T-cell (primary cell): ENCODE data around the gene PRPF6. TPM values are rescaled to one million over a fixed set of nuclear protein-coding genes. Genes with fewer than 3 reads are reported as not detected.
"Not testable (repeated sequence)": the region's sequence is repeated elsewhere in the genome, so short reads cannot be mapped to it uniquely, and the experiment has no call there.

Experiments
- ATAC-seq, 4 experiments: fragments of 200-7000 bp in 3 of 4; fragments of 150-1000 bp in 1 of 4; cut with Tn5 transposase; replicated peaks in 1 of 4; 1 replicate in 3 of 4; 2 replicates in 1 of 4; pipeline ENCODE4 v1.10.0; 2021; ENCODE audit warnings: moderate library complexity in 3 of 4, mild to moderate bottlenecking in 2 of 4, moderate number of reproducible peaks in 1 of 4
- CTCF ChIA-PET, 2 donors: fragments of 300-600 bp; sonication (Branson Sonifier 250); formaldehyde crosslinking; loops; one replicate each; lab custom pipeline; 2022; ENCODE audit warnings: antibody characterized with exemption in 2 of 2; lab: Charles Lee
- POLR2A ChIA-PET, 2 donors: fragments of 300-600 bp; sonication (Branson Sonifier 250); formaldehyde crosslinking; loops; one replicate each; lab custom pipeline; 2022; ENCODE audit warnings: antibody characterized with exemption in 2 of 2; lab: Charles Lee
- DNase-seq, 35 experiments: peaks; one replicate each; pipeline versions ENCODE4 v3.0.0 to v3.0.0-alpha.2; 2013 to 2023
- H3K27ac ChIP-seq: one replicate; pipeline ENCODE4 v1.5.1; 2013; ENCODE audit warnings: low read length
- H3K27me3 ChIP-seq, 2 experiments: replicated peaks in 1 of 2; 1 replicate in 1 of 2; 2 replicates in 1 of 2; pipeline versions ENCODE4 v1.6.1 to v1.7.0; 2013; ENCODE audit warnings: low read length in 1 of 2, mixed read lengths in 1 of 2; ENCODE audit not compliant: control insufficient read depth in 2 of 2, insufficient read depth in 2 of 2; ENCODE audit errors: extremely low read depth in 1 of 2
- H3K36me3 ChIP-seq, 2 donors: 1 replicate in 1 of 2; 2 replicates in 1 of 2; pipeline versions ENCODE4 v1.6.1 to v1.7.0; 2013; ENCODE audit warnings: low read length in 1 of 2; ENCODE audit not compliant: control insufficient read depth in 2 of 2, insufficient read depth in 1 of 2; ENCODE audit errors: extremely low read depth in 1 of 2
- H3K4me1 ChIP-seq, 2 experiments: 1 replicate in 1 of 2; 2 replicates in 1 of 2; pipeline versions ENCODE4 v1.6.1 to v1.7.0; 2013; ENCODE audit warnings: low read length in 2 of 2, mixed read lengths in 1 of 2; ENCODE audit not compliant: insufficient read depth in 2 of 2, control insufficient read depth in 1 of 2; ENCODE audit errors: extremely low read depth in 1 of 2
- H3K4me3 ChIP-seq, 2 donors: 1 replicate in 1 of 2; 2 replicates in 1 of 2; pipeline versions ENCODE4 v1.5.1 to v1.7.0; 2013; ENCODE audit warnings: mild to moderate bottlenecking in 2 of 2, low read length in 1 of 2, moderate library complexity in 1 of 2; ENCODE audit not compliant: control insufficient read depth in 1 of 2; ENCODE audit errors: extremely low read depth in 1 of 2
- H3K9me3 ChIP-seq: 2 replicates; pipeline ENCODE4 v1.7.0; 2013
- H3K27ac Mint-ChIP-seq, 2 donors: one replicate each; pipeline ENCODE4 v1.8.0; 2020 to 2021; ENCODE audit warnings: mild to moderate bottlenecking in 2 of 2, mixed read lengths in 2 of 2
- H3K27me3 Mint-ChIP-seq, 2 donors: one replicate each; pipeline ENCODE4 v1.8.0; 2021 to 2022; ENCODE audit warnings: mixed read lengths in 2 of 2
- H3K36me3 Mint-ChIP-seq: one replicate; pipeline ENCODE4 v1.8.0; 2021; ENCODE audit warnings: mixed read lengths
- H3K4me1 Mint-ChIP-seq, 3 donors: one replicate each; pipeline ENCODE4 v1.8.0; 2020 to 2022; ENCODE audit warnings: mixed read lengths in 3 of 3, mild to moderate bottlenecking in 1 of 3
- H3K4me3 Mint-ChIP-seq, 3 donors: one replicate each; pipeline ENCODE4 v1.8.0; 2020 to 2022; ENCODE audit warnings: mild to moderate bottlenecking in 3 of 3, mixed read lengths in 3 of 3, moderate library complexity in 3 of 3
- H3K9me3 Mint-ChIP-seq, 3 donors: one replicate each; pipeline ENCODE4 v1.8.0; 2020 to 2022; ENCODE audit warnings: mixed read lengths in 3 of 3
- WGBS: methylation state at CpG from one replicate; pipeline ENCODE4 v1.1.5; 2013; ENCODE audit warnings: missing lambda C conversion rate; ENCODE audit not compliant: insufficient coverage; 5-methylcytosine and 5-hydroxymethylcytosine counted together
- total RNA-seq, 35 experiments: library from RNA in 6 of 35; stranded (reverse) in 6 of 35; fragments of 120-200 nt in 1 of 35; gene quantifications; one replicate each; pipeline versions ENCODE4 v1.2.1 to v1.2.4 and lab custom pipeline; 2013 to 2026

PRPF6 gene
- total RNA-seq, 5 donors from 2014 or later (not counting 1 experiment from before 2014, with no cell fraction given) = 59.8 to 106 (median 83.5) TPM

DNA sequence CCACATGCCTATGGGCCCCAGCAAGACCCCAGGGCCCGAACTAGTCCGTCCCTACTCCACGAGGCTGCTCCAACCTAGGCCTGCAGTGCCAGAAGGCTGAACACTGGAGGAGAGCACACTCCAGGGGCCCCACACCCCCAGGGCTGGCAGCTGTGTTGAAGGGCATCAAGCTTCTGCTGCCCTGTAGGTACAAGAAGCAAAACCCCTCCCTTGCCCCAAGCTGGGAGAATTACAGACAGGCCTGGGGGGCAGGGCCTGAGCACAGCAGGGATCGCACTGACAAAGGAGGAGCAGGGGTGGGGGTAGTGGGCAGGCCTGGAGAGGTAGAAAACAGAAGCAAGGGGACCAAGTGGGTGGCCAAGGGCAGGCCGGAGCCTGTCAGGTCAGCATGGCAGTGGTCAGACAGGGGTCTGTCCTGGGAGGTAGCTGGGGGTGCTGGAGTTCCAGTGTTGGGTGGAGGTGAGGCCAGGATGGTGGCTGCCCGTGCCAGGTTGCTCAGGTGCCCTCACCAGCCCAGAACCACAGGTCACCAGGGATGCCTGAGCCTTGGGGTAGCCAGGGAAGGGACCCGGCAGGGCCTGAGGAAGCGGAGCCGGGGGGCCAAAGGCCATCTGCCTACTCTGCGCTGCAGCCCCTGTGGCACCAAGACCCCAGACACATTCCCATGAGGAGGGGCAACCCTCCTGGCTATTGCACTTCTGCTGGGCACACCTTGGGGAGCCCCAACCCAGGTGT lies 21.8 kb upstream of the PRPF6 start:
- Mint-ChIP-seq H3K4me1 (peaks cover 17 to 22% (median 20%) of the 10 kb centered on the region in 3 donors), H3K4me3 (no peak overlapping the region)
- WGBS = 97% methylated on average over 8 of the region's 10 CpGs

DNA sequence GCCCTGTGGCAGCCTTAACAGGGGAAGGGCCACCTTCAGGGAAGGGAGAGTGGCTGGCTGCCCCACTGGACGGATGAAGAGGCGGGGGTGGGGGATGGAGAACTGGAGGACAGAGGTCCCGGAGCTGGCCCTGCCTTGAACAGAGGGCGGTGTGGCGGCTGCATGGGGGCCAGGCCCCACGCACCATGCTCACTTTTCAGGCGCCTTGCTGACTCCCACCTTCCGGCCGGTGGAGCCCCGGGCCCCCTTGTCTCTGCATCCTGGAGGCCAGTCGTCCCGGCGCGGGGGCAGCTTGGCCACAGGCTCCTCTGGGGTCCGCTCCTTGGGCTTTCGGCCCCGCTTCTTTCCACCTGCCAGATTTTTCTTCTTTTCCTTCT lies 21.2 kb upstream of the PRPF6 start:
- peaks cover 23 to 28% of the 10 kb centered on the region in 2 donors for H3K36me3 ChIP-seq

More for the DNA sequence above, 21.8 kb upstream of the PRPF6 start:
- CTCF ChIA-PET = no interaction called here
- no peak overlapping the region for H3K4me3 ChIP-seq
- H3K36me3 ChIP-seq = peaks cover 22 to 23% of the 10 kb centered on the region in 2 donors
- no peaks in the 10 kb centered on the region for H3K27me3 ChIP-seq
- H3K27ac Mint-ChIP-seq = peak overlapping the region in 1 of 2 donors; percentile 61
- H3K27me3 Mint-ChIP-seq = no peaks in the 10 kb centered on the region
- no peak overlapping the region for H3K27ac ChIP-seq
- ATAC-seq = no peak
- no peak for DNase-seq
- POLR2A ChIA-PET = no interaction called here
- H3K4me1 ChIP-seq = peaks cover 11 to 33% of the 10 kb centered on the region in 2 experiments
- H3K9me3 ChIP-seq = no peaks in the 10 kb centered on the region
- no peaks in the 10 kb centered on the region for H3K9me3 Mint-ChIP-seq
- no peaks in the 10 kb centered on the region for H3K36me3 Mint-ChIP-seq

DNA sequence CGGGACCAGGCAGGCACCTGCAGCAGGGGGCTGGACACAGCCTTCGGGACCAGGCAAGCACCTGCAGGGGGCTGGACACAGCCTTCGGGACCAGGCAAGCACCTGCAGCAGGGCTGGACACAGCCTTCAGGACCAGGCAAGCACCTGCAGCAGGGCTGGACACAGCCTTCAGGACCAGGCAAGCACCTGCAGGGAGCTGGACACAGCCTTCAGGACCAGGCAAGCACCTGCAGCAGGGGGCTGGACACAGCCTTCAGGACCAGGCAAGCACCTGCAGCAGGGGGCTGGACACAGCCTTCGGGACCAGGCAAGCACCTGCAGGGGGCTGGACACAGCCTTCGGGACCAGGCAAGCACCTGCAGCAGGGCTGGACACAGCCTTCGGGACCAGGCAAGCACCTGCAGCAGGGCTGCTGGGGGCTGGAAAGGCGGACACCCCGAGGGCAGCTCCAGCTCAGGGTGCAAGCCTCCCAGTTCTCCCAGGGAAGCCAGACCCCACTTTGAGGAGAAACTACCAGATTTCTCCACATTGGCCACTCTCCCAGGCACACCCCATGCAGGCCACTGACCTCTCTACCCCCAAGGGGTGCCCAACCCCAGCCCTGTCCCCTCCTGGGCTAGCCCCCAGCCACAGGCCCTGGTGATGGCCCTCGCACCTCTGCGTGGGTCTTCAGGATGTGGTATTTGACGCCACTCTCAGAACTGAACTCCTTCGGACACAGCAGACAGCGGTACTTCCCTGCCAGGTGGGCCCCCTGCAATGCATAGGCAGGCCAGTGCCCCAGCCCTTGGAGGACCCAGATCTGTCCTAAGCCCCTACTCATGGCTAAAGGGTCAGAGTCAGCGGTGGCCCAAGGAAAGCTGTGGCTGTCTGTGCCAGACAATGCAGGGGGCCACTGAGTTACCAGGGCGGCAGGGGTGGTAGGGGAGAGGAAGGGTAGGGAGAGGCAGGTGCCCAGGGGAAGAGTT lies 20.0 kb upstream of the PRPF6 start:
- ATAC-seq, POLR2A ChIA-PET, H3K36me3 Mint-ChIP-seq, H3K9me3 ChIP-seq, H3K27ac Mint-ChIP-seq, H3K4me3 ChIP-seq, H3K27me3 ChIP-seq, H3K27me3 Mint-ChIP-seq, H3K27ac ChIP-seq, H3K4me3 Mint-ChIP-seq, H3K9me3 Mint-ChIP-seq, CTCF ChIA-PET, DNase-seq: not testable (repeated sequence)
- peaks cover 6 to 16% of the 10 kb centered on the region in 2 experiments for H3K4me1 ChIP-seq
- peaks cover 5 to 12% (median 9%) of the 10 kb centered on the region in 3 donors for H3K4me1 Mint-ChIP-seq
- WGBS = 81% methylated on average over 12 of the region's 15 CpGs
- H3K36me3 ChIP-seq = peaks cover 23 to 28% of the 10 kb centered on the region in 2 donors

More for the DNA sequence above, 21.2 kb upstream of the PRPF6 start:
- Mint-ChIP-seq H3K9me3 (no peaks in the 10 kb centered on the region), H3K27me3 (no peaks in the 10 kb centered on the region), H3K27ac (peak overlapping the region in 1 of 2 donors; percentile 61), H3K36me3 (no peaks in the 10 kb centered on the region), H3K4me3 (no peak overlapping the region), H3K4me1 (peaks cover 11 to 17% (median 15%) of the 10 kb centered on the region in 3 donors)
- no peak overlapping the region for H3K4me3 ChIP-seq
- H3K27ac ChIP-seq = no peak overlapping the region
- ChIA-PET POLR2A (no interaction called here), CTCF (no interaction called here)
- H3K4me1 ChIP-seq = peaks cover 8 to 28% of the 10 kb centered on the region in 2 experiments
- WGBS = 91% methylated on average over 5 of the region's 17 CpGs
- ATAC-seq (no peak), DNase-seq (no peak)
- H3K9me3 ChIP-seq = no peaks in the 10 kb centered on the region
- H3K27me3 ChIP-seq = no peaks in the 10 kb centered on the region

DNA sequence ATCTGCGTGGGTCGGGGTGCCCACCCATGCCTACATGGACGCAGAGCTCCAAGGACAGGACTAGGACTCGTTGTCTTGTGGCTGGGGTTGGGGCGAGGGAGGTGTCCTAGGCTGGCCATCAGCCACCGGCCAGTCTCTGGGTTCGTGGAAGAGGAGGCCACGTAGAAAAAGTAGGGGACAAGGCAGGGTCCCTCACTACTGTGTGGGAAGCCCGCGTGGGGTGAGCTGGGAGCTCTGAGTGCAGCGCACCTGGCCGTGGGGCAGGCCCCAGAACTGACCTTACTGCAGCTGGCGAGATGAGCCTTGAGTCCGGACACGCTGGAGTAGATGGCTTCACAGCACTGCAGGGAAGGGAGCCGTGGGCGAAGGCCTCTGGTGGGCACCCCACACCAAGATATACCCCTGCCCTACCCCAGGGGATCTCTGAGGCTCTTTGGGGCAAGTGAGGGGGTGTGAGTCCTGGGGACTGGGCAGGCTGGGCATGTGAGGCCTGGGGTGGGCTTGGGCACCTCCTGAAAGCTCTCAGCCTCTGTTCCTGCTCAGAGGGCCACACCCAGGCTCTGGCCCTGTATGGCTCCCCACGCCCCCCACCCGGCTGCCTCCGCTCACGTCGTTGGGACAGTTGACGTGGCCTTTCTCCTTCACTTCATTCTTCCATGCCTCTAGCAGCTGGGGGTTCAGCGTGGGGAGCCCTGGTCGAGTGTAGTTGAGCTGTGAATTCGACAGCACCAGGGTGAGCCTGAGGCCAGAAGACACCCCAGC lies 19.1 kb upstream of the PRPF6 start:
- no peak overlapping the region for H3K4me3 ChIP-seq
- ATAC-seq (no peak), DNase-seq (no peak)
- ChIA-PET POLR2A (no interaction called here), CTCF (no interaction called here)
- Mint-ChIP-seq H3K27me3 (no peaks in the 10 kb centered on the region), H3K36me3 (peaks cover 3% of the 10 kb centered on the region), H3K4me1 (peaks cover 5 to 12% (median 7%) of the 10 kb centered on the region in 3 donors), H3K4me3 (no peak overlapping the region), H3K9me3 (no peaks in the 10 kb centered on the region), H3K27ac (no peak overlapping the region)
- peaks cover 6 to 12% of the 10 kb centered on the region in 2 experiments for H3K4me1 ChIP-seq
- no peaks in the 10 kb centered on the region for H3K27me3 ChIP-seq
- WGBS = 95% methylated on average over 20 of the region's 26 CpGs
- H3K27ac ChIP-seq = no peak overlapping the region
- H3K9me3 ChIP-seq = no peaks in the 10 kb centered on the region
- H3K36me3 ChIP-seq = peaks cover 23 to 35% of the 10 kb centered on the region in 2 donors

DNA sequence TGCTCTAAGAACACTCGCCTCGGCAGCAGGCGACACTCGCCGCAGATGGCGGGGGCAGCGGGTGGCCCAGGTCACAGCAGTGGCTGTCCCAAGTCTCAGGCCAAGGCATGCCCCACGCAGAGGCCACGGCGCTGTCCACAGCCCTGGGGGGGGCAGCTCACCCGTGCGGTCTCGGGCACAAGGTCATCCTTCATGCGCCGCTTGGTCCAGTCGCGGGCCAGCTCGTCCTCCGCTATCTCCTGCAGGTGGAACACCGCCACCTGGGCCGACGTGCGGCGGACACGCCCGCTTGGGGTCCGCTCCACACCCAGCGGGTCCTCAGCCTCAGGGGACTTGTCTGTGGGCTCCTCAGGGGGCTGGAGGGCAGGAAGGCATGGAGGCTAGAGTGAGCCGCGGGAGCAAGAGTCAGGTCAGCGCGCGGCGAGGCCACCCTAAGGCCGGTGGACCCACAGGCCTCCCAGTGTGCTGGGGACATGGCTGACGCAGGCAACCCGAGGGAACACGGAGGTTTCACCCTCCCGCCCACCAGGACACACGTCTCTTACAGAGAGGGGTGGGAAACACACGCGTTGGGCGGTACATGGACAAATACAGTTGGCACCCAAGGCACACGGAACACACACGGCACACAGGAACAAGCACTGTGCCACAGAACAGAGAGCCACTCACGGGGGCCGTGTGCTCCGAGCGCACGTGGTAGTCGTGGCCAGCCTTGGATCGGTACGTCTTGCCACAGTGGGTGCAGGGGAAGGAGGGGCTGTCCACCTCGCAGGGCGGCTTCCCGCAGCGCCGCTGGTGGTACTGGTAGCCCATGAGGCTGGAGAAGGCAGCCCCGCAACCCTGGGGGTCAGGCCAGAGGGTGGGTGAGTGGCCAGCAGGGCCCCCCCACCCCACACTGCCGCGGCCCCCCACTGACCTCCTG lies 18.2 kb upstream of the PRPF6 start:
- Mint-ChIP-seq H3K27ac (no peak overlapping the region), H3K4me3 (no peak overlapping the region), H3K27me3 (no peaks in the 10 kb centered on the region), H3K4me1 (peaks cover 2 to 5% (median 4%) of the 10 kb centered on the region in 3 donors), H3K36me3 (peaks cover 3% of the 10 kb centered on the region), H3K9me3 (no peaks in the 10 kb centered on the region)
- Histone ChIP-seq H3K36me3 (peaks cover 23 to 38% of the 10 kb centered on the region in 2 donors), H3K4me3 (no peak overlapping the region), H3K27me3 (no peaks in the 10 kb centered on the region), H3K9me3 (no peaks in the 10 kb centered on the region), H3K27ac (no peak overlapping the region), H3K4me1 (peaks cover 0 to 4% of the 10 kb centered on the region in 2 experiments)
- ChIA-PET POLR2A (no interaction called here), CTCF (no interaction called here)
- 96% methylated on average over 52 of the region's 61 CpGs for WGBS
- DNase-seq = no peak
- ATAC-seq = no peak
